Adrenal gland (tissue), 12 donors: ENCODE results near the gene IGF2BP2. TPM values are rescaled to one million over a fixed set of nuclear protein-coding genes. Genes with fewer than 3 reads are reported as not detected.

ENCODE experiments used
- DNase-seq, 7 donors: peaks; one replicate each; pipeline ENCODE4 v3.0.0-alpha.2; 2019 to 2020
- H3K27ac ChIP-seq, 5 donors: fragments of 200-600 bp; sonication (generic) in 4 of 5; 1 replicate in 3 of 5; 2 replicates in 2 of 5; pipeline versions ENCODE4 v1.5.1 to v1.8.0; 2016 to 2020; ENCODE audit warnings: mild to moderate bottlenecking in 1 of 5
- H3K27me3 ChIP-seq: fragments of 200-600 bp; 2 replicates; pipeline ENCODE4 v1.8.0; 2021
- H3K36me3 ChIP-seq, 2 donors: fragments of 200-600 bp; replicated peaks in 1 of 2; 1 replicate in 1 of 2; 2 replicates in 1 of 2; pipeline versions ENCODE4 v1.5.1 to v1.8.0; 2018 to 2022
- H3K4me1 ChIP-seq, 2 donors: fragments of 200-600 bp; replicated peaks in 1 of 2; 1 replicate in 1 of 2; 2 replicates in 1 of 2; pipeline versions ENCODE4 v1.5.1 to v1.8.0; 2018 to 2021
- H3K4me3 ChIP-seq, 4 donors: fragments of 200-600 bp; sonication (generic) in 3 of 4; one replicate each; pipeline ENCODE4 v1.5.1; 2016 to 2018
- H3K9me3 ChIP-seq, 3 donors: fragments of 200-600 bp; sonication (generic) in 1 of 3; replicated peaks in 1 of 3; 1 replicate in 2 of 3; 2 replicates in 1 of 3; pipeline versions ENCODE4 v1.5.1 to v1.8.0; 2016 to 2021
- POLR2A ChIP-seq, 2 donors: fragments of 450-650 bp; IDR thresholded peaks; one replicate each; pipeline ENCODE4 v1.6.1; 2017; ENCODE audit warnings: antibody characterized with exemption in 2 of 2, mild to moderate bottlenecking in 2 of 2, moderate library complexity in 1 of 2
- WGBS, 4 donors: extraction: QIAGEN DNeasy Blood & Tissue Kit in 2 of 4; methylation state at CpG; one replicate each; pipeline versions ENCODE4 v1.1.5 to v1.1.7; 2013 to 2017; 5-methylcytosine and 5-hydroxymethylcytosine counted together
- intact Hi-C, 2 donors: fragments of 100-400 bp; cut with DNase I; formaldehyde crosslinking; loops; one replicate each; pipeline versions ENCODE4 v1.14.1 to v1.15.0; 2022 to 2023
- polyA plus RNA-seq, 3 donors: library from polyadenylated mRNA; stranded (reverse); fragments of 200-250 nt in 2 of 3; fragments of 350-450 nt in 1 of 3; fragmentation: Illumina TruSeq in 1 of 3; extraction: RNeasy Lipid Tissue Mini Kit (QIAGEN cat#74804) in 1 of 3; gene quantifications; one replicate each; pipeline ENCODE4 v1.2.3, GENCODE V29; 2013 to 2014
- total RNA-seq, 9 donors: library from RNA; depleted of rRNA in 4 of 9; stranded (reverse); fragments of >200 nt in 4 of 9; fragments of 120-200 nt in 1 of 9; fragmentation: NEBNext Ultra II Directional in 1 of 9; extraction: Animal tissue kit (Norgen Biotek cat#: 25700) in 1 of 9; gene quantifications; one replicate each; pipeline versions ENCODE4 v1.1.0 to v1.2.4, GENCODE V29; 2013 to 2023
- TF ChIP-seq, protein P1 (sequence below), 6 experiments: fragments of 450-650 bp in 4 of 6; fragments of 200-600 bp in 2 of 6; sonication (generic) in 1 of 6; IDR thresholded peaks; 1 replicate in 5 of 6; 2 replicates in 1 of 6; pipeline versions ENCODE4 v1.5.1 to v1.8.0; 2016 to 2021; ENCODE audit warnings: antibody characterized with exemption in 6 of 6, mild to moderate bottlenecking in 2 of 6, moderate library complexity in 1 of 6
- donor health status: healthy with polysubstance abuse.
- donor health status: Bipolar disorder and iron deficiency.
- donor health status: DM: yes; HTN: yes; CAD: no.
- donor health status: DM: no; HTN: no; CAD: no.
- donor health status: DM: no; HTN: no; CAD: no.
- donor health status: DM: yes; HTN: yes; CAD: no.

The IGF2BP2 gene
- total and polyA plus RNA-seq, 12 donors: 7.0 to 75.9 (median 17.9) TPM

DNA sequence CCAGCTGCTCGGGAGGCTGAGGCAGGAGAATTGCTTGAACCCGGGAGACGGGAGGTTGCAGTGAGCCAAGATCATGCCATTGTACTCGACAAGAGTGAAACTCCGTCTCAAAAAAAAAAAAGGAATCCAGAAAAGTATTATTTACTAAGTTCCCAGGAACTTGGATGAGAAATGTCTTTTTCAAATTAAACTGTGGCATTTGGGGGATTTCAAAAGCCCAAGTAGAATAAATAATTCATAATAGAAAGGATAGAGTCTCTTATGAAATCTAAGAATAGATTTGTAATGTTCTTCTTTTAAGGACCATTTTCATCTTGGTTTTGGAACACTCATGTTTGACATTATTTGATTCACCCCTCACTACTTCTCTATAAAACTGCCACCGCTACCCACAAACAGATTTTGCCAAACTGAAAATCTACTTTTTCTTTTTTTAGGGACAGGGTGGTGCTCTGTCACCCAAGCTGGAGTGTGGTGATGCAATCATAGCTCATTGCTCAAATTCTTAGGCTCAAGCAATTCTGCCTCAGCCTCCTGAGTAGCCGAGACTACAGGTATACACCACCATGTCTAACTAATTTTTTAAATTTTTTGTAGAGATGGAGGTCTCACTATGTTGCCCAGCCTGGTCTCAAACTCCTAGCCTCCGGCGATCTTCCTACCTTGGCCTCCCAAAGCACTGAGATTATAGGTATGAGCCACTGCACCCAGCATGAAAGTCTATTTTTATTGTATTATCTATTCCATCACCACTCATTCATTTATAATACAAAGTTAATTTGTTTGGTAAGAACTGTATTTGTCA lies 139.4 kb downstream of the IGF2BP2 start:
- TF ChIP-seq, protein P1, sequence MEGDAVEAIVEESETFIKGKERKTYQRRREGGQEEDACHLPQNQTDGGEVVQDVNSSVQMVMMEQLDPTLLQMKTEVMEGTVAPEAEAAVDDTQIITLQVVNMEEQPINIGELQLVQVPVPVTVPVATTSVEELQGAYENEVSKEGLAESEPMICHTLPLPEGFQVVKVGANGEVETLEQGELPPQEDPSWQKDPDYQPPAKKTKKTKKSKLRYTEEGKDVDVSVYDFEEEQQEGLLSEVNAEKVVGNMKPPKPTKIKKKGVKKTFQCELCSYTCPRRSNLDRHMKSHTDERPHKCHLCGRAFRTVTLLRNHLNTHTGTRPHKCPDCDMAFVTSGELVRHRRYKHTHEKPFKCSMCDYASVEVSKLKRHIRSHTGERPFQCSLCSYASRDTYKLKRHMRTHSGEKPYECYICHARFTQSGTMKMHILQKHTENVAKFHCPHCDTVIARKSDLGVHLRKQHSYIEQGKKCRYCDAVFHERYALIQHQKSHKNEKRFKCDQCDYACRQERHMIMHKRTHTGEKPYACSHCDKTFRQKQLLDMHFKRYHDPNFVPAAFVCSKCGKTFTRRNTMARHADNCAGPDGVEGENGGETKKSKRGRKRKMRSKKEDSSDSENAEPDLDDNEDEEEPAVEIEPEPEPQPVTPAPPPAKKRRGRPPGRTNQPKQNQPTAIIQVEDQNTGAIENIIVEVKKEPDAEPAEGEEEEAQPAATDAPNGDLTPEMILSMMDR (IDR thresholded peaks at IDR 0.05): no peak
- no peak for TF ChIP-seq POLR2A (IDR thresholded peaks at IDR 0.05)
- WGBS, 4 donors: 83 to 86% (median 85%) methylated on average over 9 of the region's 9 CpGs
- no peak for DNase-seq
- Histone ChIP-seq H3K4me1 (peaks cover 0 to 14% of the 10 kb centered on the region in 2 donors), H3K9me3 (no peaks in the 10 kb centered on the region), H3K27me3 (no peaks in the 10 kb centered on the region), H3K4me3 (no peak overlapping the region), H3K36me3 (peaks cover 0 to 19% of the 10 kb centered on the region in 2 donors), H3K27ac (no peak overlapping the region)
- intact Hi-C loops: no loop called here

DNA sequence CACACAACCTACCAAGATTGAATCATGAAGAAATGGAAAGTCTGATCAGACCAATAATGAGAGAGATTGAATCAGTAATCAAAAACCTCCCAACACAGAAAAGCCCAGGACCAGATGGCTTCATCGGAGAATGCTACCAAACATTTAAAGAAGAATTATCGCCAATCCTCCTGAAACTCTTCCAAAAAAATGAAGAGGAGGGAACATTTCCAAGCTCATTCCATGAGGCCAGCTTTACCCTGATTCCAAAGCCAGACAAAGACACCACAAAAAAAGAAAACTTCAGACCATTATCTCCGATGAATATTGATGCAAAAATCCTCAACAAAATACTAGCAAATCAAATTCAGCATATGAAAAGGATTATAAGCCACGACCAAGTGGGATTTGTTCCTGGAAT lies 144.6 kb downstream of the IGF2BP2 start:
- no peak overlapping the region for H3K4me3 ChIP-seq
- 70 to 87% (median 82%) methylated on average over 4 of the region's 4 CpGs for WGBS, 4 donors
- intact Hi-C loops: no loop called here
- TF ChIP-seq, protein P1 (IDR thresholded peaks at IDR 0.05): no peak
- TF ChIP-seq POLR2A (IDR thresholded peaks at IDR 0.05): no peak
- H3K27me3 ChIP-seq: no peaks in the 10 kb centered on the region
- H3K36me3 ChIP-seq: no peaks in the 10 kb centered on the region
- no peak for DNase-seq
- no peaks in the 10 kb centered on the region for H3K4me1 ChIP-seq
- no peaks in the 10 kb centered on the region for H3K9me3 ChIP-seq
- H3K27ac ChIP-seq: no peak overlapping the region

DNA sequence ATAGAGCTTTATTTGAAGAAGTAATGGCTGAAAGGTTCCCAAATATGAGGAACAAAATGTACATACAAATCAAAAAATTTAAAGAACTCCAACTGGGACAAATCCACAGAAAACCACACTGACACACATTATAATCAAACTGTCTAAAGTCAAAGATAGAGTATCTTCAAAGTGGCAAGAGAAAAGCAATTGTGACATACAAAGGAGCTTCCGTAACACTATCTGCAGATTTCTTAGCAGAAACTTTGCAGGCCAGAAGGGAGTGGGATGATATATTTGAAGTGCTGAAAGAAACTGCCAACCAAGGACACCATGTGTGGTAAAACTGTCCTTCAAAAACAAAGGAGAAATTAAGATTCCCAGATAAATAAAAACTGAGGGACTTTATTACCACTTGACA lies 146.8 kb downstream of the IGF2BP2 start:
- WGBS, 4 donors: 64 to 97% (median 93%) methylated on average over 1 of the region's 1 CpG
- H3K36me3 ChIP-seq: no peaks in the 10 kb centered on the region
- H3K9me3 ChIP-seq: no peaks in the 10 kb centered on the region
- no peaks in the 10 kb centered on the region for H3K27me3 ChIP-seq
- no peak overlapping the region for H3K4me3 ChIP-seq
- TF ChIP-seq POLR2A (IDR thresholded peaks at IDR 0.05): no peak
- TF ChIP-seq, protein P1 (IDR thresholded peaks at IDR 0.05): no peak
- no peaks in the 10 kb centered on the region for H3K4me1 ChIP-seq
- no peak for DNase-seq
- intact Hi-C loops: loop anchor here (5.0 to 10.0 kb wide), 3 partner anchors 47 to 97 kb away; no protein-coding TSS in a partner anchor
- no peak overlapping the region for H3K27ac ChIP-seq

DNA sequence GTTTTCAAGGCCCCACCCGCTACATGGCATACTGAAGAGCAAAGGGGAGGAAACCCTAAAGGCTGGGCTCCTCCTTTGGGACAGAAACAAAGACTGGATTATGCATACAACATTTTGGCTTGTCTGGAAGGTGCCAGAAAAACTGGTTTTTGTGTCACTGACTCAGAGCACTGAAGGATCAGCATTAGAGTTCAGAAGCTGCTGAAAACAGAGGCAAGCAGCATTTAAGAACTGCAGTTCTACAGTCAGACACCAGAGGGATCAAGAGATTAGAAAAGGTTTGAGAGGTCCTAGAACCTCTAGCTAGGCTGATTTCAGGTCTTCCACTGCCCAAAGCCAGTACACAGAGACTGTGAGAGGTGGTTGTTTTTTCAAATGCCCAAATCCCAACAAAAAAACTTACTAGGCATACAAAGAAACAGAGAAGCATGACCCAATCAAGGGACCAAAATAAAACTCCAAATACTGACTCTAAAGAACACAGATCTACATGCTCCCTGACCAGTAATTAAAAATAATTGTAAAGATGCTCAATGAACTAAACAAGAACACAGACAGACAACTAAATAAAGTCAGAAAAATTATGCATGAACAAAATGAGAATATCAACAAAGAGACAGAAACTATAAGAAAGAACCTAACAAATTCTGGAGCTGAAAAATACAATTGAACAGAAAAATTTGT lies 147.6 kb downstream of the IGF2BP2 start:
- no peaks in the 10 kb centered on the region for H3K27me3 ChIP-seq
- H3K4me3 ChIP-seq: no peak overlapping the region
- whole genome bisulfite sequencing, 4 donors: 80 to 100% (median 98%) methylated on average over 1 of the region's 1 CpG
- H3K27ac ChIP-seq: no peak overlapping the region
- TF ChIP-seq, protein P1 (IDR thresholded peaks at IDR 0.05): peak; percentile 43 to 71 (median 60)
- no peak for TF ChIP-seq POLR2A (IDR thresholded peaks at IDR 0.05)
- no peaks in the 10 kb centered on the region for H3K36me3 ChIP-seq
- H3K4me1 ChIP-seq: no peaks in the 10 kb centered on the region
- peak in 2 of 7 donors; percentile 30 to 32 for DNase-seq
- intact Hi-C loops: loop anchor here (5.0 to 10.0 kb wide), 3 partner anchors 48 to 98 kb away; no protein-coding TSS in a partner anchor
- H3K9me3 ChIP-seq: no peaks in the 10 kb centered on the region
